Colonic mucosa (tissue), 4 donors: ENCODE measurements around the gene HOXA13. TPM values are rescaled to one million over a fixed set of nuclear protein-coding genes. Genes with fewer than 3 reads are reported as not detected.

Experiments
- DNase-seq: peaks from one replicate; pipeline ENCODE4 v3.0.0-alpha.2; 2020
- H3K27ac ChIP-seq: fragments of 200-600 bp; one replicate; pipeline ENCODE4 v1.8.0; 2021
- H3K27me3 ChIP-seq: fragments of 200-600 bp; one replicate; pipeline ENCODE4 v1.8.0; 2021
- H3K36me3 ChIP-seq: fragments of 200-600 bp; one replicate; pipeline ENCODE4 v1.8.0; 2021
- H3K4me1 ChIP-seq: fragments of 200-600 bp; one replicate; pipeline ENCODE4 v1.8.0; 2021; ENCODE audit warnings: mild to moderate bottlenecking
- H3K4me3 ChIP-seq: fragments of 200-600 bp; one replicate; pipeline ENCODE4 v1.8.0; 2021
- H3K9ac ChIP-seq, 2 donors: one replicate each; pipeline ENCODE4 v1.7.0; 2013; ENCODE audit warnings: control low read depth in 2 of 2, low read depth in 2 of 2, low read length in 2 of 2
- H3K9me3 ChIP-seq: fragments of 200-600 bp; one replicate; pipeline ENCODE4 v1.8.0; 2021
- intact Hi-C: fragments of 100-400 bp; cut with DNase I; formaldehyde crosslinking; loops from one replicate; pipeline ENCODE4 v1.14.1; 2022
- total RNA-seq, 2 donors: library from RNA; stranded (reverse); fragmentation: NEBNext Ultra II Directional in 1 of 2; extraction: Animal tissue kit (Norgen Biotek cat#: 25700) in 1 of 2; gene quantifications; one replicate each; pipeline ENCODE4 v1.2.1, GENCODE V29; 2021
- TF ChIP-seq, protein P1 (sequence below): fragments of 200-600 bp; IDR thresholded peaks from one replicate; pipeline ENCODE4 v1.8.0; 2022; ENCODE audit warnings: antibody characterized with exemption, mild to moderate bottlenecking
- donor health status: healthy.
- donor health status: DM: no; HTN: no; CAD: no.
- donor health status: DM: no; HTN: no; CAD: no.

Gene HOXA13
- total RNA-seq, 2 donors from 2014 or later = 22.7 to 33.8 TPM

DNA sequence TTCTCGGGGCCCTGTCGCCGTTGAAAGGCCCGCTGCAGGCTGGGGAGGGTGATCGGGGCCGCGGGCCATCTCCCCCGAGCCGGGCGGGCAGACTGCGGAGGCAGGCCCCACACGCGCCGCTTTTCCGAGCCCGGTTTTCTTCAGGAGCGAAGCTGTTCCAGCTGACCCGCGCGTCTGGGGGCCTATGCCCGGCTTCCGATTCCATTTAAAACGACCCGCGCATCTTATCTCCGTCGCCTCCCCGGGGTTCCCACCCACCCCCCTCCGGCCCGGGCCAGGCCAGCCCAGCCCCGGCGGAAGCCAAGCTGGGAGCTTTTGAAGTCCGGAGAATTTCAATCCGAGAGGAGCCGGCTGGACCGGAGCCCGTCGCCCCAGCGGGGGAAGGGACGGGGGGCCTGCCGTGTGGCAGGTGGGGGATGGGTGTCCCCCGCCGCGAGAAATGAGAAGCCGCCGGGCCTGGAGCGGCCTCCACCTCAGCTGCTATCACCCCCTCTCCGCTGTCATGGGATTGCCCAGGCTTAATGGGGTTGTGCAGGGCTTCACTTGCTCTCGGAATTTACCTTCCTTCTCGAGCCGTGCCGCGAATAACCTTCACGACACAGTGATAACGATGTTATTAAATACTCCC, 39.6 kb upstream of the HOXA13 start:
- Histone ChIP-seq H3K9ac (no peak overlapping the region), H3K36me3 (no peaks in the 10 kb centered on the region), H3K9me3 (no peaks in the 10 kb centered on the region), H3K4me3 (no peak overlapping the region), H3K27ac (no peak overlapping the region), H3K27me3 (peaks cover 60% of the 10 kb centered on the region), H3K4me1 (peaks cover 13% of the 10 kb centered on the region)
- no peak for DNase-seq
- TF ChIP-seq, protein P1, sequence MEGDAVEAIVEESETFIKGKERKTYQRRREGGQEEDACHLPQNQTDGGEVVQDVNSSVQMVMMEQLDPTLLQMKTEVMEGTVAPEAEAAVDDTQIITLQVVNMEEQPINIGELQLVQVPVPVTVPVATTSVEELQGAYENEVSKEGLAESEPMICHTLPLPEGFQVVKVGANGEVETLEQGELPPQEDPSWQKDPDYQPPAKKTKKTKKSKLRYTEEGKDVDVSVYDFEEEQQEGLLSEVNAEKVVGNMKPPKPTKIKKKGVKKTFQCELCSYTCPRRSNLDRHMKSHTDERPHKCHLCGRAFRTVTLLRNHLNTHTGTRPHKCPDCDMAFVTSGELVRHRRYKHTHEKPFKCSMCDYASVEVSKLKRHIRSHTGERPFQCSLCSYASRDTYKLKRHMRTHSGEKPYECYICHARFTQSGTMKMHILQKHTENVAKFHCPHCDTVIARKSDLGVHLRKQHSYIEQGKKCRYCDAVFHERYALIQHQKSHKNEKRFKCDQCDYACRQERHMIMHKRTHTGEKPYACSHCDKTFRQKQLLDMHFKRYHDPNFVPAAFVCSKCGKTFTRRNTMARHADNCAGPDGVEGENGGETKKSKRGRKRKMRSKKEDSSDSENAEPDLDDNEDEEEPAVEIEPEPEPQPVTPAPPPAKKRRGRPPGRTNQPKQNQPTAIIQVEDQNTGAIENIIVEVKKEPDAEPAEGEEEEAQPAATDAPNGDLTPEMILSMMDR = no peak
- intact Hi-C loops = loop anchor here (5.0 to 10.0 kb wide), 2 partner anchors 338 to 685 kb away; no protein-coding TSS in a partner anchor

DNA sequence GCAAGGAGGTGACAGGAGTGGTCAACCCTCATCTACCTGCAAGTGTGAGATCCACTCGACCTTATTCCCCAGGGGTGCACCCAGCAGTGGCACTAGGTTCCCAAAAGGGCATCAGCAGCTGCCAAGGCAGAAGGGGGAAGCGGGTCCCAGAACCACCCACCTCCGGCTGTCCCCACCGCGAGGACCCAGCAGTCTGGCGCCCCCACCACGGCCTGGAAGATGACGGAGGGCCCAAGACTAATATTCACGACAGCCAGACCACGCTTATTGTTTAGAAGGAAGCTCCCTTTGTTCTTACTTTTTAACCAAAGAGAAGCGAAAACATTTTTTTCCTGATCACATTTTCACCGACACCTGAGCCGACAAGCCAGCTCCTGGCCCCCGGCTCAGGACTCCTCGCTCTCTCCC, 39.1 kb upstream of the HOXA13 start:
- H3K4me1 ChIP-seq = peaks cover 13% of the 10 kb centered on the region
- DNase-seq = no peak
- no peak overlapping the region for H3K9ac ChIP-seq
- no peak overlapping the region for H3K4me3 ChIP-seq
- TF ChIP-seq, protein P1 = no peak
- H3K9me3 ChIP-seq = no peaks in the 10 kb centered on the region
- H3K27me3 ChIP-seq = peaks cover 55% of the 10 kb centered on the region
- no peaks in the 10 kb centered on the region for H3K36me3 ChIP-seq
- intact Hi-C loops = loop anchor here (5.0 to 10.0 kb wide), 2 partner anchors 338 to 686 kb away; no protein-coding TSS in a partner anchor
- H3K27ac ChIP-seq = no peak overlapping the region

DNA sequence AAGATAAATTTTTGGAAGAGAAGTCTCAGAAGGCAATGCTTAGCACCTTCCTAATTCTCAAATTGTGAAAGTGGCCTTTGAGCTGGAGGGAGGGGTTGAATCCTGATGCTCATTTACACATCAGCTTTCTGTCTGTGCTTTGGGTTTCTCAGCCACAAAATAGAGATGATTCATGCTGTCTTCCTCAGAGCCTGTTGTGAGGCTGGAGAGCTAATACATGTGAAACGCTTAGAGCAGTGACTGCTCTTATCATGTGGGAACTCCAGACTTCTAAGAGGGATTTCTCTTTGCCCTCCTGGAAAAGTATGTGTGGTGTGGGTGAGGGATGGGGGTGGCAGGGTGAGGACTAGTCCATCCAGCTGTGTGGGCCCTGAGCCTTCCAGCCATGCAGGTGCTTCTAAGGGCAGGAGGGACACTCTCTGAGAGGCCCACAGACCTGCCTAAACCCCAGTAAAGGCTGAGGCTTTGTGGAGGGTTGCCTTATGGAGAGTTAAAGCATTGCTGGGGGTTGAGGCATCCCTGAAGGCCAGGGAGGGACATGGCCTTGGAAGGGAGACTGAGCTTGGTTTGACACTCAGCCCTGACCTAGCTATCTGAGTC, 37.9 kb upstream of the HOXA13 start:
- Histone ChIP-seq H3K27ac (no peak overlapping the region), H3K9me3 (no peaks in the 10 kb centered on the region), H3K4me1 (peaks cover 7% of the 10 kb centered on the region), H3K9ac (no peak overlapping the region), H3K27me3 (peaks cover 44% of the 10 kb centered on the region), H3K36me3 (no peaks in the 10 kb centered on the region), H3K4me3 (no peak overlapping the region)
- DNase-seq = no peak
- intact Hi-C loops = loop anchor here (5.0 to 10.0 kb wide), 2 partner anchors 339 to 687 kb away; no protein-coding TSS in a partner anchor
- TF ChIP-seq, protein P1 = no peak

DNA sequence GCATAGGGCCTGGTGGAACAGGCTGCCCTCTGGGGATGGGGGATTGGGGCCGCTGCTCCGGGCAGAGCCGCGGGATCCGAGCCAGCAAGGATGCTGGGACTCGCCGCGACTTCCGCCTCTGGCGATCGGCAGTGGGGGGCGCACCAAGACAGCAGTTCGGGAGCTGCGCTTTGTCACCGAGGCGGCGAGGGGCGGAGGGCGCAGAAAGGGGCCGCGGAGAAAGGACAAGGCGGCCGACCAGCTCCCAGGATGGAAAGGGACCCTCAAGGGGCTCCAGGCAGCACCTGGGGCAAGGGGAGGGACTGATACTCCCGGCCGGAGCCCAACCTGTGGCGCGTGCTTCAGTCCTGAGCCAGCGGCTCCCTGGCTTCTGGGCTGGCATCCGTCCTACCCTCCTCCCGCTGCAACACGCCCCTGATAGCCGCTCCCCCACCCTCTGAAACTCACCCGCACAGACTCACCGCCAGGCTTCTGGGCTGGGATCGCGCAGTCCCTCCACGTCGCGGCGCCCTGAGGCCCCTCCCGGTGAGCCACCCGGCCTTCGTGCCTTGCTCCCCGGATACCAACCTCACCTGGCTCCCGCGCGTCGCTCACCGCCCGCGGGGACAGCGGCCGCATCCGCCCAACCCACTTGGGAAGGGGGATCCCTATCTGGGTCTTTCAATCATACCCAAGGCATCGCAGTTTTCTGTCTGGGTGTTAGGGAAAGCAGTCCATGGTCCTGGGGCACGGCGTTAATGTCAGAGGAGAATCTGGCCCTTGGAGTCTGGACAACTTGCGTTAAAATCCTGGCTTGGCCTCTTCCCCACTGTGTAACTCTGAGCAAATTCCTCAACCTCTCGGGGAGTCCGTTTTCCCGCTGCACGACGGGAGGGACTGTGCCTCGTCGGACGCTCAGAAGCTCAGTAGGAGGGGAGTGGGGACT, 35.8 kb upstream of the HOXA13 start:
- H3K27me3 ChIP-seq = peaks cover 22% of the 10 kb centered on the region

More for the DNA sequence above, 35.8 kb upstream of the HOXA13 start:
- TF ChIP-seq, protein P1 = peak; percentile 45
- DNase-seq = peak; percentile 75
- Histone ChIP-seq H3K36me3 (no peaks in the 10 kb centered on the region), H3K4me1 (no peaks in the 10 kb centered on the region), H3K9ac (peak overlapping the region; percentile 40 to 66), H3K27ac (no peak overlapping the region), H3K4me3 (peak overlapping the region; percentile 41), H3K9me3 (no peaks in the 10 kb centered on the region)
- intact Hi-C loops = loop anchor here (5.0 to 10.0 kb wide), 2 partner anchors 342 to 689 kb away; no protein-coding TSS in a partner anchor
